DLD1 (cell line): ENCODE data around the gene PPP2R2D.
"Not testable (repeated sequence)": the region's sequence is repeated elsewhere in the genome, so short reads cannot be mapped to it uniquely, and the experiment has no call there.

Experiments used
- in situ Hi-C: cut with HindIII; loops from 2 replicates; pipeline ENCODE4 v1.10.0; 2017; ENCODE audit warnings: low sequenced_read_pairs

PPP2R2D gene

DNA sequence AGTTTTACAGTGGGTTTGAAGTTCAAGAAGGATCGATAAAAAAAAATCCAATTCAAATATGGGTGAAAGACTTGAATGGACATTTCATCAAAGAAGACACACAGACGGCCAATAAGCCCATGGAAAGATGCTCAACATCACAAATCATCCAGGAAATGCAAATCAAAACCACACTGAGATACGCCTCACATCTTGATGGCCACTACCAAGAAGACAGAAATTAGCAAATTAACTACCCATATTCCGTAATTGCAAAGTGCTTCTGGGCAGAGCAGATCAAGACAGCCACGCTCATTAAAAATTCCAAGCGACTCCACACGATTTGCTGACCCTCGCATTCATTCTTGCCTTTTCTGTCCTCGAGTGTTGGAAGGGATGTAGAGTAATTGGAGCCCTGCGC, 34.1 kb upstream of the PPP2R2D start:
- in situ Hi-C loops, result no loop called here

- in situ Hi-C loops, result no loop called here
Measured at GRCh38 chr10:131868436-131868835, 32.4 kb upstream of the PPP2R2D start.

- in situ Hi-C loops, result no loop called here
Measured at GRCh38 chr10:131869344-131869743, 31.5 kb upstream of the PPP2R2D start.

GRCh38 chr10:131870411-131870810, 30.4 kb upstream of the PPP2R2D start:
- in situ Hi-C loops, result no loop called here

DNA sequence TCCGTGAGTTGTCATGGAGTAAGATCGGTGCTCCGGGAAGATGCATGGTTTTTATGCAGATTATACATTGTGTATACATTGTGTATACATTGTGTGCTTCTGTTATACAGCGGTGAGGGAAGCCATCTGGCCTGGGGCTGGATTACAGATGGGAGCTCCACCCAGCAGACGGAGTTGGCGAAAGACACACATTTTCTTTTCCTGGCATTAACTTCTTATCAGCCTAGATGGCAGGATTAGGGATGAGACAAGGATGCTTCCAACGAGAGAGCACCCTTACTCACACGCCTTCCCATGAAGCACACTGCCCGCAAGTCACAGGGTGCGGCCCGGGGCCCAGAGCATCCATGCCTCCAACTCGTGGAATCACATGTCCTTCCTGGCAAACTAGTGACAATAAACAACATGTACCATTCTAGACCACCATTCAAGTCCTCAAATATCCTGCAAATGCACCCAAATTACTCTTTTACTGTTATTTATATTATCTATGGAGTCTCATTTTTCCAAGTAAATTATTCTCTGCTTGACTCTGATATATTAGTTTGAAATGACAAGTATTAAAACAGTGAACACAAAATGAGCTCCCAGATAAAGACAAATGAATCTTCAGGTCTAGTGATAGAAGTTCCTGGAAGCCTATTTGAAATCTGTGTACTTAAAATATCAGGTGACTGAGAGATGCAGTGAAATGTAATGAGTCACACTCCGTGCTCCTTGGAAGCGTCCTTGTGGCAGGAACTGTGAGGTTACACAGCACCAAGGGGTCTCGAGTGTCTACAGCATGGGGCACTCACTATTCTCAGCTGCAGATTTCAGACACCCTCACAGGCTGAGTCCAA, 29.8 kb upstream of the PPP2R2D start:
- in situ Hi-C loops, result no loop called here

GRCh38 chr10:131871673-131872005, 29.2 kb upstream of the PPP2R2D start:
- in situ Hi-C loops, result no loop called here

DNA sequence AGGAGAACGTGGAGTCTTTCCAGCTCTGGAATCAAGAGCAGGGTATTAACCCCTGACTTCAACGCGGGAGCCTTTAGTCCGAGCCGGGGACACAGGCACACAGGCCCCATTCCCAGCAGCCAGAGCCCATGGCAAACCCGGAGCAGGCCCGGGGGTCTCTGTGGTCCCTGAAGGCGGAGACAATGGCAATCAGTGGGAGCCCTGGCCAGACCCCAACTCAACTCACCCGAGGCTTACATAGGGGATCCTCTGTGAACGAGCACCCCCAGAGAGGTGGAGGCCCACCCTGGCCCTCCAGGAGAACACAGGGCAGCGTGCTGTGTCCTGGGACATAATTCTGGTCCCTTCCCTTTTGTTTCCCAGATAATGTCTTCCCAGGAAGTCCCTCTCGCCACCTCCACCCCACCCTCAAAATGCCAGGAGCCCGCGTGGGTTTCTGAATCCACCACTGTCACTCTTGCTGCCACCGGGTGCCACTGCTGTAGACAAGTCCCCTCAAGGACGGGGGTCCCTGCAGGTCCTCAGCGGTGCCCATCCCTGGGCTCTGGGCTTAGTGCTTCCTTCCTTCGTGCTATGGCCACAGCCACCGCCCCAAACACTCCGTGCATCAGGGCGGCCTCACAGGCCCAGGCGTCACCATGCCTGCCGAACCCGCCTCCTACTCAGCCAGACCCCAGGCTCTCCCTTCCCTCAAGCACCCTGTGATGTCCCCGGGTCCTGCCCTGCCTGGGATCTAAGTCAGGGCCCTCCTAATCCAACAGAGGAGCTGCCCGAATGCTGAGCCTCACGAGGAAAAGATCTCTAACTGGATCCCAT, 28.6 kb upstream of the PPP2R2D start:
- in situ Hi-C loops, result no loop called here

DNA sequence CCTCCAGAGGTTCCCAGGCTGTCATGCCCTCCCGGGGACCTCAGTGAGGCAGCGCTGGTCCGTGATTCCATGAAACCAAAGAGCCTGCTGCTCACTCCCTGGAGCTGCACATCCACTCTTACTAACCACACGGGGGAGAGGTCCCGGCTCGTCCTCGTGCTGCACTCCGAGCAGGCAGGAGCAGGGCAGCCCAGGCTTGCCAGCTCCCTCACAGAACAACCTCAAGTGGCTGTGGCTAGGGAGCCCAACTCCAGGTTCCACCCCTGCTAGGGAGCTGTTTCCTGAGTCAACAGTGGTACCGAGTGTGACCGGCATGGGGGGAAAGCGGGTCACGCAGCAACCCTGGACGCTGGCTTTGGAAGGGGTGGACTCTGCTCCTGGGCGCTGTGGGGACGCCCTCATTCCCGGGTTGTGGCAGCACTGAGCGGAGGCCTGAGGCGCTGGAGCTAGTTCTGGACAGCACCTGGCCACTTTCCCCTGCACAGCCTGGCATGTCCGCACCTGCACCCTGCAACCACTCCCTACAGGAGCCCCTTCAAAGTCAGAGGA, 27.9 kb upstream of the PPP2R2D start:
- in situ Hi-C loops, result no loop called here

GRCh38 chr10:131874991-131875451, 25.8 kb upstream of the PPP2R2D start:
- in situ Hi-C loops, result no loop called here

DNA sequence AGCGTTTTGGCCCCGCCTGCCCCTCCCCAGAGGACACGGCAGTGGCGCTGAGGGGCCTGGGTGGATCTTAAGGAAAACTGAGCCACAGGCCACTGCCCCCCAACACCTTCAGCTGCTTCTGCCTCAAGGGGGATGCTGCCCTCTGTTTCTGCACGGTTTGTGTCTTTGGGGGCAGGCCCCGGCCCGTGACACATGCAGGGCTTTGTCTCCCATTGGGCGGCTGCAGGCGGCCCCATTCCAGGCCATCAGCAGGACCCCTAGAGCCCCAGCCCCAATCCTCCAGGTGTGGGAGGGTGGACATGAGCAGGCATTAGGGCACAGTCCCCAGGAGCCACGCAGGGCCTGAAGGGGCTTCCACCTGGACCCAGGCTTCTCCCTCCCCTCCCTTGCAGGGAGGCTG, 25.3 kb upstream of the PPP2R2D start:
- in situ Hi-C loops, result no loop called here

DNA sequence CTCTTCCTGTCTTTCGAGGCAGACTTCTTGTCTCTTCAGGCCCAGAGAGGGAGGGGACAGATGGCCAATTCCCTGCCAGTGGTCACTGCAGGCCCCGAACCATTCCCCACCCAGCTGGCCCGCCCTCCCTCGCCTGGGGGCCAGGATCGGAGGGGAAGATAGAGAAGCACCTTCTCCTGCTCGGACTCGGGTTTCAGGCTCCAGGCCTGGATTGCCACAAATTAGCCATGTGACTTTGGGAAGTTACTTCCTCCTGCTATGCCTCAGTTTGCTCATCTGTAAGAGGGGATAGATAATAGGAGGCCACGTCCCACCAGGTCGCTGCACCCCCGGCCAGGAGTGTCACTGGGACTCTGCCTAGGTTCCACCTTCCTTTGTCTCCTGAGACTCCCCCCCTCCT, 24.8 kb upstream of the PPP2R2D start:
- in situ Hi-C loops, result no loop called here

- in situ Hi-C loops, result no loop called here
Measured at GRCh38 chr10:131876508-131876907, 24.3 kb upstream of the PPP2R2D start.

GRCh38 chr10:131880016-131880590, 20.7 kb upstream of the PPP2R2D start:
- in situ Hi-C loops, result no loop called here

GRCh38 chr10:131881104-131881880, 19.5 kb upstream of the PPP2R2D start:
- in situ Hi-C loops, result no loop called here

GRCh38 chr10:131882151-131882550, 18.7 kb upstream of the PPP2R2D start:
- in situ Hi-C loops, result no loop called here

DNA sequence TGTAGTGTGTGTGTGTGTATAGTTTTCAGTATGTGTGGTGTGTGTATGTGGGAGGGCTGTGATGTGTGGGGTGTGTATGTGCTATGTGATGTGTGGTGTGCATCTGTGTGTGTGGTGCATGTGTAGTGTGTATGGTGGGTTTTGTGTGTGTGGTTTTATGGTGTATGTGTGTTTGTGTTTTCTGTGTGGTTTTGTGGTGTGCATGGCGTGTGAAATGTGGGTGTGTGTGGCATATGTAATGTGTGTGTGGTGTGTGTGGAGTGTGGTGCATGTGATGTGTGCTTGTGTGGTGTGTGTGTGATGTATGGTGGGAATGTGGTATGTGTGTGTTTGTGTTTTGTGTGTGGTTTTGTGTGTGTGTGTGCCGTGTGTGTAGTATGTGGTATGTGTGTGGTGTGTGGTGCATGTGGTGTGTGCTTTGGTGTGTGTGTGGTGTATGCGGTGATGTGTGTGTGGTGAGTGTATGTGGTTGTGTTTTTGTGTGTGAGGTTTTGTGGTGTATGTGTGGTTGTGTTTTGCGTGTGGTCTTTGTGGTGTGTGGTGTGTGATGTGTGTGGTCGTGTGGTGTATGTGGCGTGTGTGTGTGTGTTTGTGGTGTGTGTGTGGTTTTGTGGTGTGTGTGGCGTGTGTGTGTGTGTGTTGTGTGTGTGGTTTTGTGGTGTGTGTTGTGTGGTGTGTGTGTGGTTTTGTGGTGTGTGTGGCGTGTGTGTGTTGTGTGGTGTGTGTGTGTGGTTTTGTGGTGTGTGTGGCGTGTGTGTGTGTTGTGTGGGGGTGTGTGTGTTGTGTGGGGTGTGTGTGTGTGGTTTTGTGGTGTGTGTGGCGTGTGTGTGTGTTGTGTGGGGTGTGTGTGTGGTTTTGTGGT, 18.0 kb upstream of the PPP2R2D start:
- in situ Hi-C loops, result no loop called here

DNA sequence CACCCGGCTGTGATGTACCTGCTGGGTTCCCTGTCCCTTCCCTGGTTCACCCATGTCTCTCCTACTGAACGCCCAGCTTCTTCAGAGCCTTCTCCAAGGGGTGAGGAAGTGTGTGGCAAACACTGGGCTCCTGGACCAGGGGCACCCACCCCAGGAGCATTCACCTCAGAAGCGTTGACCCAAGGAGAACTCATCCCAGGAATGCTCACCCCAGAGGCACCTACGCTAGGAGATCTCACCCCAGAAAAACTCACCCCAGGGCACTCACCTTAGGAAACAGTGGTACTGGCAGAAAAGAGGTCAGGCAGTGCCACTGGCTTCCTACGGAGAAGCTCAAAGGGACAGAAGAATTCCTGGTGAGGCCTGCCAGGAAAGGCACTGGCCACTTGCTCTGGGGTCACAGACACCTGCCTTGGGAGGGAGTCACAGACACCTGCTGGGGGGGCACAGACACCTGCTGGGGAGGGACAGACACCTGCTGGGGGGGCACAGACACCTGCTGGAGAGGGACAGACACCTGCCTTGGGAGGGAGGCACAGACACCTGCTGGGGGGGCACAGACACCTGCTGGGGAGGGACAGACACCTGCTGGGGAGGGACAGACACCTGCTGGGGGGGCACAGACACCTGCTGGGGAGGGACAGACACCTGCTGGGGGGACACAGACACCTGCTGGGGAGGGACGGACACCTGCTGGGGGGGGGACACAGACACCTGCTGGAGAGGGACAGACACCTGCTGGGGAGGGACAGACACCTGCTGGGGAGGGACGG, 17.0 kb upstream of the PPP2R2D start:
- in situ Hi-C loops, result not testable (repeated sequence)

- in situ Hi-C loops, result no loop called here
Measured at GRCh38 chr10:131885391-131886165, 15.2 kb upstream of the PPP2R2D start.
